Smooth muscle cell (in vitro differentiated cells): ENCODE results near the gene GRIK2. TPM values are rescaled to one million over a fixed set of nuclear protein-coding genes. Genes with fewer than 3 reads are reported as not detected.

ENCODE experiments used
- DNase-seq: peaks from one replicate; lab custom pipeline; 2025; ENCODE audit not compliant: unreplicated experiment; lab: John Stamatoyannopoulos, UW
- H2AFZ ChIP-seq: fragments of 200-600 bp; sonication (generic); 2 replicates; pipeline ENCODE4 v1.6.0; 2016; ENCODE audit warnings: antibody characterized with exemption, low read depth, mild to moderate bottlenecking
- H3F3A ChIP-seq: fragments of 200-600 bp; sonication (generic); 2 replicates; pipeline ENCODE4 v1.6.0; 2017; ENCODE audit warnings: antibody characterized with exemption, low read depth
- H3K27ac ChIP-seq: fragments of 200-600 bp; sonication (generic); 2 replicates; pipeline ENCODE4 v1.5.1; 2016; ENCODE audit warnings: low read depth, mild to moderate bottlenecking
- H3K27me3 ChIP-seq: fragments of 200-600 bp; sonication (generic); 2 replicates; pipeline ENCODE4 v1.6.1; 2016; ENCODE audit warnings: low read depth, mild to moderate bottlenecking
- H3K36me3 ChIP-seq: fragments of 200-600 bp; sonication (generic); 2 replicates; pipeline ENCODE4 v1.5.1; 2016; ENCODE audit warnings: low read depth
- H3K4me1 ChIP-seq: fragments of 200-600 bp; sonication (generic); 2 replicates; pipeline ENCODE4 v1.5.1; 2016; ENCODE audit warnings: low read depth
- H3K4me2 ChIP-seq: fragments of 200-600 bp; sonication (generic); 2 replicates; pipeline ENCODE4 v1.6.0; 2016; ENCODE audit warnings: mild to moderate bottlenecking
- H3K4me3 ChIP-seq: fragments of 200-600 bp; sonication (generic); 2 replicates; pipeline ENCODE4 v1.5.1; 2016; ENCODE audit warnings: mild to moderate bottlenecking
- H3K79me2 ChIP-seq: fragments of 200-600 bp; sonication (generic); 2 replicates; pipeline ENCODE4 v1.6.0; 2016; ENCODE audit warnings: low read depth, mild to moderate bottlenecking
- H3K9ac ChIP-seq: fragments of 200-600 bp; sonication (generic); 2 replicates; pipeline ENCODE4 v1.6.0; 2016; ENCODE audit warnings: low read depth
- H3K9me3 ChIP-seq: fragments of 200-600 bp; sonication (generic); replicated peaks from 2 replicates; pipeline ENCODE4 v1.5.1; 2016; ENCODE audit warnings: low read depth
- H4K20me1 ChIP-seq: fragments of 200-600 bp; sonication (generic); 2 replicates; pipeline ENCODE4 v1.6.0; 2016; ENCODE audit warnings: low read depth
- WGBS: methylation state at CpG from one replicate; pipeline ENCODE4 v1.1.7; 2016; ENCODE audit warnings: low lambda C conversion rate; 5-methylcytosine and 5-hydroxymethylcytosine counted together
- polyA plus RNA-seq: library from polyadenylated mRNA; unstranded; fragments of >200 nt; fragmentation: Nextera tagmentation; extraction: Ambion mirVana; gene quantifications from 2 replicates; pipeline ENCODE4 v1.2.1, GENCODE V29; 2016
- total RNA-seq: library from RNA; depleted of rRNA; stranded (reverse); fragments of >200 nt; gene quantifications from 2 replicates; pipeline ENCODE4 v1.2.3, GENCODE V29; 2014
- TF ChIP-seq, protein P1 (sequence below): fragments of 200-600 bp; sonication (generic); IDR thresholded peaks from 2 replicates; pipeline ENCODE4 v1.5.1; 2017; ENCODE audit warnings: borderline replicate concordance, mild to moderate bottlenecking, antibody characterized with exemption; ENCODE audit not compliant: insufficient read depth, poor library complexity, severe bottlenecking

The GRIK2 gene
- total and polyA plus RNA-seq, 2 experiments from 2014 or later, result 10.0 to 23.6 TPM

- Histone ChIP-seq H2AFZ (no peak overlapping the region), H3K4me1 (no peaks in the 10 kb centered on the region), H3K36me3 (no peaks in the 10 kb centered on the region), H3K79me2 (no peaks in the 10 kb centered on the region), H3K27me3 (no peaks in the 10 kb centered on the region), H3F3A (no peaks in the 10 kb centered on the region), H3K9ac (no peak overlapping the region), H3K27ac (no peak overlapping the region), H3K4me3 (no peak overlapping the region), H3K9me3 (no peaks in the 10 kb centered on the region), H4K20me1 (no peaks in the 10 kb centered on the region), H3K4me2 (no peak overlapping the region)
- 91% methylated on average over 2 of the region's 2 CpGs for WGBS
- no peak for DNase-seq
- TF ChIP-seq, protein P1, sequence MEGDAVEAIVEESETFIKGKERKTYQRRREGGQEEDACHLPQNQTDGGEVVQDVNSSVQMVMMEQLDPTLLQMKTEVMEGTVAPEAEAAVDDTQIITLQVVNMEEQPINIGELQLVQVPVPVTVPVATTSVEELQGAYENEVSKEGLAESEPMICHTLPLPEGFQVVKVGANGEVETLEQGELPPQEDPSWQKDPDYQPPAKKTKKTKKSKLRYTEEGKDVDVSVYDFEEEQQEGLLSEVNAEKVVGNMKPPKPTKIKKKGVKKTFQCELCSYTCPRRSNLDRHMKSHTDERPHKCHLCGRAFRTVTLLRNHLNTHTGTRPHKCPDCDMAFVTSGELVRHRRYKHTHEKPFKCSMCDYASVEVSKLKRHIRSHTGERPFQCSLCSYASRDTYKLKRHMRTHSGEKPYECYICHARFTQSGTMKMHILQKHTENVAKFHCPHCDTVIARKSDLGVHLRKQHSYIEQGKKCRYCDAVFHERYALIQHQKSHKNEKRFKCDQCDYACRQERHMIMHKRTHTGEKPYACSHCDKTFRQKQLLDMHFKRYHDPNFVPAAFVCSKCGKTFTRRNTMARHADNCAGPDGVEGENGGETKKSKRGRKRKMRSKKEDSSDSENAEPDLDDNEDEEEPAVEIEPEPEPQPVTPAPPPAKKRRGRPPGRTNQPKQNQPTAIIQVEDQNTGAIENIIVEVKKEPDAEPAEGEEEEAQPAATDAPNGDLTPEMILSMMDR, result no peak
These were observed 41.1 kb downstream of the GRIK2 start for GRCh38 chr6:101434601-101435000.

GRCh38 chr6:101435038-101435437, 41.5 kb downstream of the GRIK2 start:
- H3K4me2 ChIP-seq, result no peak overlapping the region
- H3K9ac ChIP-seq, result no peak overlapping the region
- H3K79me2 ChIP-seq, result no peaks in the 10 kb centered on the region
- no peaks in the 10 kb centered on the region for H3K36me3 ChIP-seq
- TF ChIP-seq, protein P1, result no peak
- no peaks in the 10 kb centered on the region for H3K9me3 ChIP-seq
- H4K20me1 ChIP-seq, result no peaks in the 10 kb centered on the region
- no peak overlapping the region for H2AFZ ChIP-seq
- WGBS, result 95% methylated on average over 1 of the region's 1 CpG
- no peaks in the 10 kb centered on the region for H3K27me3 ChIP-seq
- H3F3A ChIP-seq, result no peaks in the 10 kb centered on the region
- no peak overlapping the region for H3K4me3 ChIP-seq
- DNase-seq, result no peak
- H3K4me1 ChIP-seq, result no peaks in the 10 kb centered on the region
- no peak overlapping the region for H3K27ac ChIP-seq

DNA sequence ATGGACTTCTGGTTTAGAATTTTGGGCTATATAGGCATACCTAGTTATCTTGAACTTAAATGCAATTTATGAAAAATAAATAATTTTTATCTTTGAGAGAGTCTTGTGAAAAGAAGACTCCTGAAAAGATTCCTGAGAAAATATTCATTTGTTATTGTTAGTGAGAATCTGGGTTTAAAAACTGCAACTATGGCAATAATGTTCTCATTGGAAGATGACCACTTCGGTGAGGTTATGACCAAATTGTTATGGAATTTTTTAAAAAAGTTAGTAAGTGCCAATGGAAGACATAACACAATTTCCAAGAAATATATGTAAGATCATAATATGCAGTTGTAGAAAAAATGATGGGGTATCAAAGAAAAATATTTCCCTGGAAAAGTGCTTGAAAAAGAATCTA, 46.3 kb downstream of the GRIK2 start:
- H3K9me3 ChIP-seq, result no peaks in the 10 kb centered on the region
- no peak overlapping the region for H3K4me2 ChIP-seq
- no peaks in the 10 kb centered on the region for H3K27me3 ChIP-seq
- H3K4me1 ChIP-seq, result no peaks in the 10 kb centered on the region
- 83% methylated on average over 1 of the region's 1 CpG for WGBS
- H3K9ac ChIP-seq, result no peak overlapping the region
- H3K4me3 ChIP-seq, result no peak overlapping the region
- no peaks in the 10 kb centered on the region for H3K36me3 ChIP-seq
- no peak for DNase-seq
- no peaks in the 10 kb centered on the region for H3F3A ChIP-seq
- no peaks in the 10 kb centered on the region for H3K79me2 ChIP-seq
- H2AFZ ChIP-seq, result no peak overlapping the region
- TF ChIP-seq, protein P1, result no peak
- no peak overlapping the region for H3K27ac ChIP-seq
- H4K20me1 ChIP-seq, result no peaks in the 10 kb centered on the region

- no peaks in the 10 kb centered on the region for H4K20me1 ChIP-seq
- H3K4me2 ChIP-seq, result no peak overlapping the region
- no peaks in the 10 kb centered on the region for H3K27me3 ChIP-seq
- DNase-seq, result no peak
- H3K9ac ChIP-seq, result no peak overlapping the region
- H3K79me2 ChIP-seq, result no peaks in the 10 kb centered on the region
- no peaks in the 10 kb centered on the region for H3K4me1 ChIP-seq
- no peak overlapping the region for H3K27ac ChIP-seq
- H3K36me3 ChIP-seq, result no peaks in the 10 kb centered on the region
- H3F3A ChIP-seq, result no peaks in the 10 kb centered on the region
- TF ChIP-seq, protein P1, result no peak
- no peak overlapping the region for H2AFZ ChIP-seq
- no peaks in the 10 kb centered on the region for H3K9me3 ChIP-seq
- no peak overlapping the region for H3K4me3 ChIP-seq
These were observed 49.8 kb downstream of the GRIK2 start for GRCh38 chr6:101443315-101443714.
